Neural progenitor cell (in vitro differentiated cells): ENCODE data around the gene PRSS50. TPM values are rescaled to one million over a fixed set of nuclear protein-coding genes. Genes with fewer than 3 reads are reported as not detected.

Source experiments
- DNase-seq: peaks from one replicate; pipeline ENCODE4 v3.0.0-alpha.2; 2016; ENCODE audit warnings: low spot score
- H2AFZ ChIP-seq: fragments of 200-600 bp; sonication (generic); replicated peaks from 2 replicates; pipeline ENCODE4 v1.6.1; 2016; ENCODE audit warnings: antibody characterized with exemption
- H3F3A ChIP-seq: fragments of 200-600 bp; sonication (generic); 2 replicates; pipeline ENCODE4 v1.6.1; 2016; ENCODE audit warnings: antibody characterized with exemption, low read depth
- H3K27ac ChIP-seq: fragments of 200-600 bp; sonication (generic); 2 replicates; pipeline ENCODE4 v1.5.1; 2016; ENCODE audit warnings: mild to moderate bottlenecking
- H3K27me3 ChIP-seq: fragments of 200-600 bp; sonication (generic); 2 replicates; pipeline ENCODE4 v1.6.1; 2016; ENCODE audit warnings: mild to moderate bottlenecking, moderate library complexity
- H3K36me3 ChIP-seq: fragments of 200-600 bp; sonication (generic); 2 replicates; pipeline ENCODE4 v1.5.1; 2016
- H3K4me1 ChIP-seq: fragments of 200-600 bp; sonication (generic); 2 replicates; pipeline ENCODE4 v1.6.1; 2016; ENCODE audit warnings: mixed run types
- H3K4me2 ChIP-seq: fragments of 200-600 bp; sonication (generic); 2 replicates; pipeline ENCODE4 v1.6.1; 2016
- H3K4me3 ChIP-seq: fragments of 200-600 bp; sonication (generic); 2 replicates; pipeline ENCODE4 v1.5.1; 2016
- H3K79me2 ChIP-seq: fragments of 200-600 bp; sonication (generic); 2 replicates; pipeline ENCODE4 v1.6.1; 2016; ENCODE audit warnings: low read depth
- H3K9ac ChIP-seq: fragments of 200-600 bp; sonication (generic); 2 replicates; pipeline ENCODE4 v1.6.1; 2016
- H3K9me3 ChIP-seq: fragments of 200-600 bp; sonication (generic); 2 replicates; pipeline ENCODE4 v1.5.1; 2016; ENCODE audit warnings: low read depth
- H4K20me1 ChIP-seq: fragments of 200-600 bp; sonication (generic); 2 replicates; pipeline ENCODE4 v1.6.1; 2016; ENCODE audit warnings: low read depth
- H3K27ac Mint-ChIP-seq: 3 replicates; pipeline ENCODE4 v1.8.0; 2021; ENCODE audit warnings: mixed read lengths
- H3K27me3 Mint-ChIP-seq: 2 replicates; pipeline ENCODE4 v1.8.0; 2022; ENCODE audit warnings: low read depth, mild to moderate bottlenecking, inconsistent platforms, moderate library complexity, mixed read lengths; ENCODE audit not compliant: insufficient read depth
- H3K36me3 Mint-ChIP-seq: 3 replicates; pipeline ENCODE4 v1.8.0; 2021; ENCODE audit warnings: mixed read lengths
- H3K4me1 Mint-ChIP-seq: 3 replicates; pipeline ENCODE4 v1.8.0; 2021; ENCODE audit warnings: mixed read lengths
- H3K4me3 Mint-ChIP-seq: 3 replicates; pipeline ENCODE4 v1.8.0; 2021; ENCODE audit warnings: mild to moderate bottlenecking, moderate library complexity, mixed read lengths
- H3K9me3 Mint-ChIP-seq: 3 replicates; pipeline ENCODE4 v1.8.0; 2020; ENCODE audit warnings: mixed read lengths
- CTCF ChIP-seq: fragments of 200-600 bp; sonication (generic); IDR thresholded peaks from 2 replicates; pipeline ENCODE4 v1.5.1; 2017; ENCODE audit warnings: antibody characterized with exemption, mild to moderate bottlenecking
- EZH2 ChIP-seq: fragments of 200-600 bp; sonication (generic); IDR thresholded peaks from 2 replicates; pipeline ENCODE4 v1.6.1; 2017; ENCODE audit warnings: antibody characterized with exemption, mild to moderate bottlenecking, moderate library complexity
- EZH2phosphoT487 ChIP-seq: fragments of 200-600 bp; sonication (generic); IDR thresholded peaks from 2 replicates; pipeline ENCODE4 v1.6.1; 2017; ENCODE audit warnings: antibody characterized with exemption
- total RNA-seq: library from RNA; depleted of rRNA; stranded (reverse); fragments of >200 nt; gene quantifications from 2 replicates; pipeline ENCODE4 v1.2.3, GENCODE V29; 2015; ENCODE audit warnings: low replicate concordance

Gene PRSS50
- total RNA-seq, 1 donor from 2014 or later = 0.28 TPM

GRCh38 chr3:46711760-46712159, 5.9 kb downstream of the PRSS50 start:
- no peak overlapping the region for H3K9ac ChIP-seq
- DNase-seq = no peak
- Mint-ChIP-seq H3K4me1 (peaks cover 3% of the 10 kb centered on the region), H3K9me3 (no peaks in the 10 kb centered on the region), H3K36me3 (no peaks in the 10 kb centered on the region), H3K27me3 (peaks cover 7% of the 10 kb centered on the region), H3K4me3 (no peak overlapping the region), H3K27ac (no peak overlapping the region)
- H3K4me2 ChIP-seq = no peak overlapping the region
- H2AFZ ChIP-seq = no peak overlapping the region
- no peaks in the 10 kb centered on the region for H3K79me2 ChIP-seq
- TF ChIP-seq EZH2 = no peak
- no peak for TF ChIP-seq EZH2phosphoT487
- no peak for TF ChIP-seq CTCF
- no peaks in the 10 kb centered on the region for H4K20me1 ChIP-seq
- no peaks in the 10 kb centered on the region for H3K4me1 ChIP-seq
- no peak overlapping the region for H3K27ac ChIP-seq
- H3F3A ChIP-seq = no peaks in the 10 kb centered on the region
- H3K4me3 ChIP-seq = no peak overlapping the region
- no peaks in the 10 kb centered on the region for H3K36me3 ChIP-seq
- no peaks in the 10 kb centered on the region for H3K27me3 ChIP-seq
- no peaks in the 10 kb centered on the region for H3K9me3 ChIP-seq

GRCh38 chr3:46711305-46711704, 6.4 kb downstream of the PRSS50 start:
- Histone ChIP-seq H3K9me3 (no peaks in the 10 kb centered on the region), H3K4me2 (no peak overlapping the region), H2AFZ (no peak overlapping the region), H3K79me2 (no peaks in the 10 kb centered on the region), H3K4me1 (no peaks in the 10 kb centered on the region), H3K4me3 (no peak overlapping the region), H3K27me3 (no peaks in the 10 kb centered on the region), H3K36me3 (no peaks in the 10 kb centered on the region), H4K20me1 (no peaks in the 10 kb centered on the region), H3F3A (no peaks in the 10 kb centered on the region), H3K27ac (no peak overlapping the region), H3K9ac (no peak overlapping the region)
- DNase-seq = no peak
- Mint-ChIP-seq H3K4me3 (peak overlapping the region; percentile 20), H3K27me3 (peaks cover 5% of the 10 kb centered on the region), H3K4me1 (peaks cover 5% of the 10 kb centered on the region), H3K9me3 (no peaks in the 10 kb centered on the region), H3K36me3 (no peaks in the 10 kb centered on the region), H3K27ac (no peak overlapping the region)
- TF ChIP-seq EZH2 (no peak), CTCF (no peak), EZH2phosphoT487 (no peak)

- no peak overlapping the region for H3K4me2 ChIP-seq
- no peaks in the 10 kb centered on the region for H3K79me2 ChIP-seq
- H3K4me3 Mint-ChIP-seq = peak overlapping the region; percentile 20
- no peak overlapping the region for H3K9ac ChIP-seq
- no peak overlapping the region for H2AFZ ChIP-seq
- no peaks in the 10 kb centered on the region for H3K9me3 Mint-ChIP-seq
- peak overlapping the region; percentile 12 for H3K27ac Mint-ChIP-seq
- H3F3A ChIP-seq = no peaks in the 10 kb centered on the region
- H3K4me3 ChIP-seq = no peak overlapping the region
- TF ChIP-seq CTCF (no peak), EZH2phosphoT487 (no peak), EZH2 (no peak)
- H3K27ac ChIP-seq = no peak overlapping the region
- H3K4me1 ChIP-seq = no peaks in the 10 kb centered on the region
- H4K20me1 ChIP-seq = no peaks in the 10 kb centered on the region
- no peaks in the 10 kb centered on the region for H3K36me3 ChIP-seq
- no peaks in the 10 kb centered on the region for H3K36me3 Mint-ChIP-seq
- no peaks in the 10 kb centered on the region for H3K27me3 ChIP-seq
- DNase-seq = no peak
- peaks cover 4% of the 10 kb centered on the region for H3K27me3 Mint-ChIP-seq
- H3K4me1 Mint-ChIP-seq = peaks cover 7% of the 10 kb centered on the region
- no peaks in the 10 kb centered on the region for H3K9me3 ChIP-seq
Measured at GRCh38 chr3:46710671-46711295, 6.9 kb downstream of the PRSS50 start.
